GM12878 (cell line): Measurements from ENCODE around the gene LBHD1. TPM values are rescaled to one million over a fixed set of nuclear protein-coding genes. Genes with fewer than 3 reads are reported as not detected.
A peak's percentile ranks its signal among the peaks of the same experiment; 100 is the strongest.

Experiments
- ATAC-seq: fragments of 200-7000 bp; cut with Tn5 transposase; 3 replicates; pipeline ENCODE4 v1.9.1; 2020; ENCODE audit warnings: mild to moderate bottlenecking, moderate library complexity
- BruUV-seq: library from RNA; stranded (reverse); fragments of 400-500 nt; replicated peaks from 2 replicates; lab custom pipeline; 2021; lab: Mats Ljungman, UMichigan
- CTCF ChIA-PET: fragments of 300-600 bp; sonication (Branson Sonifier 250); formaldehyde crosslinking; extraction: SDS; loops from one replicate; lab custom pipeline; 2021; ENCODE audit warnings: inconsistent platforms; lab: Yijun Ruan, JAX
- POLR2A ChIA-PET: fragments of 350-600 bp; formaldehyde crosslinking; extraction: SDS; loops from one replicate; lab custom pipeline; 2021; ENCODE audit warnings: inconsistent platforms; lab: Charles Lee
- RAD21 ChIA-PET: fragments of 300-600 bp; sonication (Branson Sonifier 250); formaldehyde crosslinking; loops from one replicate; lab custom pipeline; 2023; ENCODE audit warnings: antibody characterized with exemption; ENCODE audit not compliant: unreplicated experiment; lab: Charles Lee
- SMC1A ChIA-PET: fragments of 300-600 bp; sonication (Branson Sonifier 250); formaldehyde crosslinking; loops from one replicate; lab custom pipeline; 2023; ENCODE audit not compliant: unreplicated experiment, uncharacterized antibody; lab: Charles Lee
- DNase-seq: peaks from one replicate; pipeline ENCODE4 v3.0.0-alpha.2; 2011; ENCODE audit warnings: low read depth, low spot score
- FAIRE-seq: peaks from 3 replicates; lab custom pipeline; 2011; peaks lifted over from hg19 to GRCh38; lab: Jason Lieb, UNC
- H2AFZ ChIP-seq: 2 replicates; pipeline ENCODE4 v1.6.0; 2011; ENCODE audit warnings: low read depth, low read length, control low read depth; ENCODE audit not compliant: control insufficient read depth
- H3K27ac ChIP-seq: 2 replicates; pipeline ENCODE4 v1.5.1; 2011; ENCODE audit warnings: control low read depth; ENCODE audit not compliant: control insufficient read depth, insufficient read depth
- H3K27me3 ChIP-seq, 2 experiments: replicated peaks in 1 of 2; 2 replicates each; pipeline versions ENCODE4 v1.6.0 to v1.6.1; 2011; ENCODE audit warnings: low read length in 1 of 2; ENCODE audit not compliant: control insufficient read depth in 2 of 2, insufficient read depth in 2 of 2
- H3K36me3 ChIP-seq, 2 experiments: 2 replicates each; pipeline ENCODE4 v1.5.1; 2011; ENCODE audit warnings: low read length in 1 of 2; ENCODE audit not compliant: control insufficient read depth in 2 of 2, insufficient read depth in 2 of 2
- H3K4me1 ChIP-seq: 2 replicates; pipeline ENCODE4 v1.6.1; 2011; ENCODE audit warnings: mild to moderate bottlenecking, low read length, moderate library complexity, mixed read lengths; ENCODE audit not compliant: control insufficient read depth, insufficient read depth
- H3K4me2 ChIP-seq: 2 replicates; pipeline ENCODE4 v1.6.0; 2011; ENCODE audit warnings: control low read depth; ENCODE audit not compliant: control insufficient read depth, insufficient read depth
- H3K4me3 ChIP-seq: fragments of 200-600 bp; sonication (generic); 2 replicates; pipeline ENCODE4 v1.5.1; 2016
- H3K79me2 ChIP-seq: 2 replicates; pipeline ENCODE4 v1.6.0; 2011; ENCODE audit warnings: low read length; ENCODE audit not compliant: control insufficient read depth, insufficient read depth
- H3K9ac ChIP-seq: 2 replicates; pipeline ENCODE4 v1.8.0; 2011; ENCODE audit warnings: low read length, control low read depth, mixed read lengths; ENCODE audit not compliant: control insufficient read depth, insufficient read depth
- H3K9me3 ChIP-seq: replicated peaks from 3 replicates; pipeline ENCODE4 v1.5.1; 2011; ENCODE audit warnings: mild to moderate bottlenecking, low read length; ENCODE audit not compliant: control insufficient read depth, insufficient read depth
- H4K20me1 ChIP-seq: 2 replicates; pipeline ENCODE4 v1.6.0; 2011; ENCODE audit not compliant: control insufficient read depth, insufficient read depth
- ASH2L ChIP-seq: fragments of 300-600, 200-600 bp; sonication (generic); IDR thresholded peaks from 2 replicates; pipeline ENCODE4 v1.6.1; 2017; ENCODE audit warnings: low read depth, mild to moderate bottlenecking, borderline replicate concordance
- BHLHE40 ChIP-seq, 2 experiments: fragments of 450-650 bp in 1 of 2; IDR thresholded peaks; 2 replicates each; pipeline ENCODE4 v1.6.1; 2011 to 2017; ENCODE audit warnings: low read depth in 2 of 2, borderline replicate concordance in 1 of 2, improper control_type of control experiment in 1 of 2, low read length in 1 of 2, mild to moderate bottlenecking in 1 of 2
- HCFC1 ChIP-seq: fragments of 150-350 bp; IDR thresholded peaks from 2 replicates; pipeline ENCODE4 v1.6.1; 2014; ENCODE audit warnings: low read length
- REST ChIP-seq: IDR thresholded peaks from 2 replicates; pipeline ENCODE4 v1.6.1; 2012; ENCODE audit warnings: mild to moderate bottlenecking, low read depth, low read length
- SREBF1 ChIP-seq: IDR thresholded peaks from 2 replicates; pipeline ENCODE4 v1.6.1; 2012; ENCODE audit warnings: mild to moderate bottlenecking, low read length
- TCF3 ChIP-seq: IDR thresholded peaks from 2 replicates; pipeline ENCODE4 v1.6.1; 2012; ENCODE audit warnings: low read depth, mild to moderate bottlenecking, low read length, borderline replicate concordance; ENCODE audit not compliant: insufficient read depth
- WGBS: methylation state at CpG from one replicate; pipeline ENCODE4 v1.1.6; 2016; ENCODE audit warnings: low lambda C conversion rate; ENCODE audit not compliant: insufficient replicate concordance, insufficient coverage; ENCODE audit errors: missing lambda C conversion rate; 5-methylcytosine and 5-hydroxymethylcytosine counted together
- in situ Hi-C: fragments of 300-500 bp; cut with MboI; formaldehyde crosslinking; loops from 9 replicates; pipeline ENCODE4 v1.14.3; 2018; ENCODE audit warnings: mixed read lengths
- intact Hi-C: fragments of 100-400 bp; cut with micrococcal nuclease; formaldehyde crosslinking; loops from one replicate; pipeline ENCODE4 v1.14.2; 2022; ENCODE audit not compliant: unreplicated experiment
- polyA plus RNA-seq, 11 experiments: library from polyadenylated mRNA; depleted of rRNA in 4 of 11; unstranded in 6 of 11; stranded (reverse) in 5 of 11; fragments of >200 nt; fragmentation: Nextera tagmentation in 4 of 11; fragmentation: Illumina TruSeq in 1 of 11; extraction: Ambion mirVana in 4 of 11; extraction: Trizol in 1 of 11; gene quantifications; 1 replicate in 1 of 11; 2 replicates in 10 of 11; pipeline versions ENCODE4 v1.2.1 to v1.2.3, GENCODE V29; 2011 to 2016; ENCODE audit warnings: inconsistent platforms in 2 of 11, missing spikeins in 2 of 11, low read depth in 1 of 11
- total RNA-seq, 4 experiments: library from RNA; depleted of rRNA in 3 of 4; stranded (reverse); fragments of >200 nt in 3 of 4; fragmentation: Illumina TruSeq in 1 of 4; extraction: Trizol in 1 of 4; gene quantifications; 2 replicates each; pipeline versions ENCODE4 v1.2.1 to v1.2.3, GENCODE V29; 2013 to 2021
- TF ChIP-seq, protein P1 (sequence below): IDR thresholded peaks from 2 replicates; pipeline ENCODE4 v1.6.1; 2012; ENCODE audit warnings: low read depth, low read length, improper control_type of control experiment

The LBHD1 gene
- total and polyA plus RNA-seq, 10 of the 15 experiments (the other 5 are each of a cell fraction or from before 2014, with no cell fraction given): 0.79 to 12.0 (median 7.6) TPM

- H3K9ac ChIP-seq: no peak overlapping the region
- ChIA-PET RAD21 (interaction anchor here (0.6 to 1.6 kb wide), 3 partner anchors 8 to 122 kb away, joined by 3 to 6 read pairs (median 3); partner anchors contain the start of genes C11orf98 and CSKMT), POLR2A (interaction anchor here (0.6 to 16.2 kb wide), 9 partner anchors 8 to 89 kb away, joined by 3 to 295 read pairs (median 9); partner anchors contain the start of genes C11orf98, CSKMT, GANAB and INTS5), CTCF (interaction anchor here (1.2 to 2.5 kb wide), 4 partner anchors 10 to 292 kb away, joined by 3 to 9 read pairs (median 4); no protein-coding TSS in a partner anchor), SMC1A (interaction anchor here (1.0 to 1.5 kb wide), 5 partner anchors 21 to 278 kb away, joined by 3 to 6 read pairs (median 4); partner anchors contain the start of gene HNRNPUL2)
- peaks cover 26% of the 10 kb centered on the region for H3K4me1 ChIP-seq
- 69% methylated on average over 2 of the region's 2 CpGs for WGBS
- FAIRE-seq: no peak
- in situ Hi-C loops (no loop called here), intact Hi-C loops (loop anchor here (5.0 kb wide), 2 partner anchors 61 to 189 kb away; partner anchors contain the start of genes EML3 and ROM1)
- no peak for TF ChIP-seq TCF3
- TF ChIP-seq, protein P1, sequence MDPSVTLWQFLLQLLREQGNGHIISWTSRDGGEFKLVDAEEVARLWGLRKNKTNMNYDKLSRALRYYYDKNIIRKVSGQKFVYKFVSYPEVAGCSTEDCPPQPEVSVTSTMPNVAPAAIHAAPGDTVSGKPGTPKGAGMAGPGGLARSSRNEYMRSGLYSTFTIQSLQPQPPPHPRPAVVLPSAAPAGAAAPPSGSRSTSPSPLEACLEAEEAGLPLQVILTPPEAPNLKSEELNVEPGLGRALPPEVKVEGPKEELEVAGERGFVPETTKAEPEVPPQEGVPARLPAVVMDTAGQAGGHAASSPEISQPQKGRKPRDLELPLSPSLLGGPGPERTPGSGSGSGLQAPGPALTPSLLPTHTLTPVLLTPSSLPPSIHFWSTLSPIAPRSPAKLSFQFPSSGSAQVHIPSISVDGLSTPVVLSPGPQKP: no peak
- H3K4me2 ChIP-seq: peak overlapping the region; percentile 64
- no peaks in the 10 kb centered on the region; the same call in 1 of the 2 replicates for H4K20me1 ChIP-seq
- no peak for ATAC-seq
- no peak for DNase-seq
- H3K27me3 ChIP-seq: no peaks in the 10 kb centered on the region
- no peaks in the 10 kb centered on the region for H3K9me3 ChIP-seq
- no peak overlapping the region for H3K27ac ChIP-seq
- H2AFZ ChIP-seq: no peak overlapping the region
- peak overlapping the region; percentile 88; the same call in 1 of the 2 replicates for H3K4me3 ChIP-seq
- no TSS peak for BruUV-seq
- H3K79me2 ChIP-seq: peaks cover 42% of the 10 kb centered on the region
- H3K36me3 ChIP-seq: peaks cover 0 to 10% of the 10 kb centered on the region in 2 experiments; a peak in 1 of 4 replicates
Measured at GRCh38 chr11:62673196-62673525, 1.1 kb upstream of the LBHD1 start.

GRCh38 chr11:62671236-62671607, 845 bp downstream of the LBHD1 start:
- Histone ChIP-seq H3K4me2 (peak overlapping the region; percentile 64), H3K27me3 (no peaks in the 10 kb centered on the region), H3K9ac (peak overlapping the region; percentile 87), H2AFZ (peak overlapping the region; percentile 75), H3K4me3 (peak overlapping the region; percentile 88), H3K9me3 (no peaks in the 10 kb centered on the region), H3K4me1 (peaks cover 21% of the 10 kb centered on the region), H3K27ac (peak overlapping the region; percentile 75), H3K36me3 (peaks cover 0 to 9% of the 10 kb centered on the region in 2 experiments; a peak in 1 of 4 replicates), H3K79me2 (peaks cover 52% of the 10 kb centered on the region), H4K20me1 (no peaks in the 10 kb centered on the region)
- RAD21 ChIA-PET: interaction anchor here (0.8 to 2.7 kb wide), 7 partner anchors 20 to 128 kb away, joined by 3 to 14 read pairs (median 6); partner anchors contain the start of genes HNRNPUL2, MTA2, TTC9C and TUT1
- under 1% methylated on average over 17 of the region's 17 CpGs for WGBS
- no TSS peak for BruUV-seq
- intact Hi-C loops: loop anchor here (2.0 to 5.0 kb wide), 3 partner anchors 59 to 191 kb away; partner anchors contain the start of genes EML3, ROM1 and TUT1
- POLR2A ChIA-PET: interaction anchor here (0.8 to 16.2 kb wide), 20 partner anchors 8 to 246 kb away, joined by 3 to 295 read pairs (median 6); partner anchors contain the start of genes B3GAT3, EEF1G, GANAB and HNRNPUL2
- DNase-seq (no peak), FAIRE-seq (no peak), ATAC-seq (peak; percentile 15)
- CTCF ChIA-PET: interaction anchor here (0.8 to 1.5 kb wide), 5 partner anchors 10 to 276 kb away, joined by 3 to 5 read pairs (median 4); partner anchors contain the start of gene TUT1
- SMC1A ChIA-PET: interaction anchor here (1.0 to 2.2 kb wide), 6 partner anchors 10 to 276 kb away, joined by 3 to 9 read pairs (median 4); partner anchors contain the start of gene TUT1
- in situ Hi-C loops: no loop called here
- TF ChIP-seq HCFC1 (no peak), BHLHE40 (IDR thresholded peaks at IDR 0.05; ENCODE audit: borderline replicate concordance in 1 of 2, low read depth in 2 of 2, low read length in 1 of 2) (no peak), ASH2L (no peak), SREBF1 (no peak), REST (no peak)
